NCI-H460 (cell line): Measurements from ENCODE around the gene PELO. TPM values are rescaled to one million over a fixed set of nuclear protein-coding genes. Genes with fewer than 3 reads are reported as not detected.
"Not testable (repeated sequence)": the region's sequence is repeated elsewhere in the genome, so short reads cannot be mapped to it uniquely, and the experiment has no call there.

ENCODE experiments used
- DNase-seq: peaks from one replicate; pipeline ENCODE4 v3.0.0-alpha.2; 2016; ENCODE audit warnings: low read depth; ENCODE audit errors: extremely low read depth
- polyA plus RNA-seq: library from polyadenylated mRNA; depleted of rRNA; stranded (reverse); fragments of >200 nt; gene quantifications from 2 replicates; pipeline ENCODE4 v1.2.3, GENCODE V29; 2014; cell fraction: nucleus; rRNA removed
- total RNA-seq: library from RNA; depleted of rRNA; stranded (reverse); fragments of >200 nt; shearing (Covaris generic); gene quantifications from 2 replicates; pipeline ENCODE4 v1.2.3, GENCODE V29; 2014; rRNA removed

PELO gene, protein sequence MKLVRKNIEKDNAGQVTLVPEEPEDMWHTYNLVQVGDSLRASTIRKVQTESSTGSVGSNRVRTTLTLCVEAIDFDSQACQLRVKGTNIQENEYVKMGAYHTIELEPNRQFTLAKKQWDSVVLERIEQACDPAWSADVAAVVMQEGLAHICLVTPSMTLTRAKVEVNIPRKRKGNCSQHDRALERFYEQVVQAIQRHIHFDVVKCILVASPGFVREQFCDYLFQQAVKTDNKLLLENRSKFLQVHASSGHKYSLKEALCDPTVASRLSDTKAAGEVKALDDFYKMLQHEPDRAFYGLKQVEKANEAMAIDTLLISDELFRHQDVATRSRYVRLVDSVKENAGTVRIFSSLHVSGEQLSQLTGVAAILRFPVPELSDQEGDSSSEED
- total RNA-seq: 26.2 and 27.9 TPM in 2 replicates
- 14.0 and 18.6 TPM in 2 replicates for polyA plus RNA-seq

DNA sequence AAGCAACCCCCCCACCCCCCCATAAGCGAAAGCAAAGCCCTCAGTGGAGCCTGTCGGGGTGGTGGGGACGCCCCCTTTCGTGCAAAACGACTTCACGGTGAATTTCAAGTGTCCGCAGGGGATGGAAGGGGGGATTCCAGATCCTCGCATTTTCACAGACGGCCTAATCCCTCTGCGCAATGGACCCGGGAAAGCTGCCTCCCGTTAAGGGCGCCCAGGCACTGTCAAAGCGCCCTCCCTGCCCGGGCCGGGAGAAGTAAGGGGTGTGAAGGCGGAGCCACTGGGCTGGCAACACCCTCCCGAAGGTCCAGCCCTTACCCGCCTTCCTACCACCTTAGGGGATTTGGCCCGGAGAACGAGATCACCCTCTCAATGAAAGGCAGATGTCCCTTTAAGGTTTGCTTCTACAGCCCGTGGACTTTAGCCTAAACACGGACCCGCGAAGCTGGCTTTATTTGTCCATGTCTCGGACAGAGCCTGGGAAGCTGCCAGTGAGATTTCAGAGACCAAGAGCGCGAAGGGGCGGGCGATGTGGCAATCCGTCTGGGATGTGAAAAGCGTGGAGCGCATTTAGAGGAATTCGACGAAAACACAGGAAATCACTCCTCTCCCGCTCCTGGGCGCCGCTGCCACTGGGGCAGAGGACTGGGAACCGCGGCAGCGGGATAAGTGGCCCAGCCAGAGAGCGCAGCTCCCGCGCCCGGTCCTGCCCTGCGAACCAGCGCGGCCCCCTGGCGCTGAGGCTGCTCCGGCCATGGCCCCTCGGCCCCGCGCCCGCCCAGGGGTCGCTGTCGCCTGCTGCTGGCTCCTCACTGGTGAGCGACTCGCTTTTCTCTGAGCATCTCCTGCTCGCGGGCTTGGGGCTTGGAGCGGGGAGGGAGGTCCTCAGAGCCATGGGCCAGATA lies at the start of gene PELO, which contains the start of gene ITGA1:
PELO (plus strand) TSS at position 317 of the 905 bp plus-strand sequence. CDS start 12,479 bp downstream, outside the sequence.
ITGA1 (plus strand) TSS at position 317 of the 905 bp plus-strand sequence; CDS start at position 755, 438 bp downstream.
- peak; percentile 44 for DNase-seq

DNA sequence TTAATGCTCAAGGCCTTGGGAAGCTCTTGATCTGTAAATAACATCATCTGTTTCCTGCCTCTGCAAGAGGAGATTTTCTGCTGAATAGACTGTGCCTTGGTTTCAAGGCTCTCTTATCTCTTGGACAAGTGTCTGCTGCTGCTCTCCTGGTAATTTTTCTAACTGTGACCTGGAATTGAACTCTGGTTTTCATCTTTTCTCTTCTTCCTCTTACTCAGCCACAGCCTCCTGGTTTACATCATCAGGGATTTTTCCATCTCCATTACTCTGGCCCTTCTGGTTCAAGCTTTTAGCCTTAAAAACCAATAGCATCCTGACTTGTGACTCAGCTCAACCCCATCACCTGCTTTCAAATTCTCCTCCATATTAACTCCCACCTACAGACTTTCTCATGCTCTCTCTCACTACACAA lies 49.6 kb upstream of the PELO start:
- DNase-seq: no peak

DNA sequence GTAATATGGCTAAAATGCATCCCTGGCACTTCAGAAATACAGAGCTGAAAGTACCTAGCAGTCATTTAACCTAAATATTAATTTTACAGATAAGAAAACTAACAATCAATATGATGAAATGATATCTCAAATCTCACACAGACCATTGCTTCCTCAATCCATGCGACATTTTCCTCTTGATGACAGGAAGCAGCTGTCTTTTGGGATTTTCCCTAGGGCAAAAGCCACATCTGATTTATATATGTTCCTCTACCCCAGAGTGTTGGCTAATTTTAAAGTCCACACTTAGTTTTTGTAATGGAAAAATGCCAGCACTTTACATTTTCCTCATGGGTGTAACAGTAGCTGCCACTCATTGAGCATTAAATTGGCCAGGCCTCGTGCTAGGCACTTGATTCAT lies 47.7 kb upstream of the PELO start:
- DNase-seq: no peak

DNA sequence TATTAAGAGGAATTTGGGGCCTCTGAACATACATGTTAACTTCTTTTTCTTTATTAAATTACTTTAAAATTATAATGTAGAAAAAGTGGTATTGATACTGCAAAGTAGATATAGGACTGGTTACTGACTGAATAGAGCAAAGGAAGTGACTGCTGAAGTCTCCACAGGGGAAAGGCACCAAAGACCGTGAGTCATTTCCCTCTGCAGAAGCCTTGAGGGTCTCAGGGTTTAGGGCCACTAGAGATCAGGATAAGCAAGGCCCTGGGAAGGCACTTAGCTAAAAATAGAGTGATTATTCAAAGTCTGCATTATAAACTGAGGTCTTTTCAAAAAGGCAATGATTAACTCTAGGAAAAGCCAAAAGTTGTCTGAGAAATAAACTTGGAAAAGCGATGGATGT lies 44.7 kb upstream of the PELO start:
- no peak for DNase-seq

DNA sequence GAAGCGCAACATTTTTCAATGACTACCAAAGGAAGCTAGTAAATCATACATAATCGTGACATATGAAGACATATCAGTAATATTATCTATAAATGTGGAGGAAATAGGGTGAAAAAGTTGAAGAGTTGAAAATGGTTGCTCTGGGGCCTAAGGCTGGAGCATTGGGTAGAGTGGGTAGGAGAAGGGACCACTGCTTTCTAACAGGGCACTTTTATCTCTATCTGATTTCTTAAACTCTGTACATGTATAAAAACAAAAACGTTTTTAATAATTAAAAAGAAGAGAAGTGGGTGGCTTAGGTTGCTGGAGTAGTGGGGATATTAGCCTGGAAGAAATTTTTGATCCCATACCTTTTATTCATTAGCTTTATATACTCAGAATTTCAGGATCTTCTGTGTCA lies 44.2 kb upstream of the PELO start:
- no peak for DNase-seq

DNA sequence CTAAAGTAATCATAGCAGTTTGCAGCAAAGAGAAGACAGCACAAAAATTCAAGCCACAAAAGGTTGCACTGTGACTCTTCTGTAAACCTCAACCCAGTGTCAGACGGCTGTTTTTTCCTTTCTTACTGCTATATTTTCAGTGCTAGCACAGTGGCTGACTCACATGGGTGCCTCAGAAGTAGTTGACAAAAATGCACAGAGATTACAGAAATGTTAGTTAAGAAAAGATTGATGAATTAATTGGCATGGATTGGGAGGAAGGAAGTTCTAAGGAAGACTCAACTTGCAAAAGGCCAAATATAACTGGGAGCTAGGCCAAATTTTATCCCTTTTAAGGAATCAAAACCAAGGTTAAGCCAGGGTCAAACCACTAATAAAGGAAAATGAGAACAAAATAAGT lies 43.7 kb upstream of the PELO start:
- no peak for DNase-seq

DNA sequence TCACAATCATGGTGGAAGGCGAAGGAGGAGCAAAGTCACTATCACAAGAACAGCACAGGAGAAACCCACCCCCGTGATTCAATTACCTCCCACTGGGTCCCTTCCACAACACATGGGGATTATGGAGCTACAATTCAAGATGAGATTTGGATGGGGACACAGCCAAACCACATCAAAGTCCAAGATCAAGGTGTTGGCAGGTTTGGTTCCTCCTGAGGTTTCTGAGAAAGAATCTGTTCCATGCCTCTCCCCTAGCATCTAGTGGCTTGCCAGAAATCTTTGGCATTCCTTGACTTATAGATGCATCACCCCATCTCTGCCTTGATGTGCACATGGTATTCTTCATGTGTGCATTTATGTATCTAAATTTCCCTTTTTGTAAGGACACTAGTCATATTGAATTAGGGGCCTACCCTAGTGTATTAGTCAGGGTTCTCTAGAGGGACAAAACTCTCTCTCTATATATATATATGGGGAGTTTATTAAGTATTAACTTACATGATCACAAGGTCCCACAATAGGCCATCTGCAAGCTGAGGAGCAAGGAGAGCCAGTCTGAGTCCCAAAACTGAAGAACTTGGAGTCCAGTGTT lies 42.8 kb upstream of the PELO start:
- not testable (repeated sequence) for DNase-seq

DNA sequence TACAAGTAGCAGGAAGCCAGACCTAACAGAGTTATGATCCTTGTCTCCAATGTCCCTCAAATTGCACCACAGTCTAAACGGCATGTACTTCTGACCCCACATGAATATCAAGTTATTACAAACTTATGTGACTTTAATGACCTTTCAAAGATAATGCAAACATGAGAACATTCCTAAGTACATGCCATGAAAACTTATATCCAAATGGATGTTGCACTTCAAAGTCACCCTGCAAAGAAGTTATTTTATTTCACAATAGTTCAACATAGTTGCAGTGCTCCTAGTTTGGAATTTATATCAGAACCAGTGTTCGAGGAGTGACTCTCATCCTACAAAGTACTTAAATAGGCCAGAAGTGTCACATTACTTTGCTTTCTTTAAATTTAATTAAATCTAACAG lies 41.2 kb upstream of the PELO start:
- DNase-seq: no peak

DNA sequence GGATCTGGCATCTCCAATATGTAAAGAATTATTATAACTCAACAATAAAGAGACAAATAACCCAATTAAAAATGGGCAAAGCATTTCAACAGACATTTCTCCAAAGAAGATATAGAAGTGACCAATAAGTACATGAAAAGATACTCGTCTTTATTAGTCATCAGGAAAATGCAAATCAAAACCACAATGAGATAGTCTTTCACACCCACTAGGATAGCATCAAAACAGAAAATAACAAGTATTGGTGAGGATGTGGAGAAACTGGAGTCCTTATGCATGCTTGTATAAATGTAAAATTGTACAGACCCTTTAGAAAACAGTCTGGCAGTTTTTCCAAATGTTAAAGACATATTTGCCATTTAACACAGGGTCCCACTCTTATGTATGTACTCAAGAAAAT lies 39.1 kb upstream of the PELO start:
- no peak for DNase-seq

DNA sequence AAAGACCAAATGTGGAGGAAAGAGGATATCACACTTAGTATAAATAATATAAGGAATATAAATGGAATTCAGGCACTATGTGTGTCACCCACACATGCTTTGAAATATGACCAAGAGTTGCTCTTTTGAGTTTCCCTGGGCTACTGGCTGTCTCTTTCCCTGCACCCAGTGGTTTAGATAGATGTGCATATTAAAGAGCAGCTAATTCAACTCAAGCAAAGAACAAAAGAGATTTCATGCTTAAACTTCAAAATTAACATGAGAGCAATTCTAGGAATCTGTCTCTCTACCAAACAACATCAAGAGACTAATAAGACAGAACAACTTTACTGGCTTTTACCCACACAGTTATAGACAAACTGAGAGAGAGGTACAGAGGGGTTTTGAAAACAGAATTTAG lies 38.0 kb upstream of the PELO start:
- no peak for DNase-seq

DNA sequence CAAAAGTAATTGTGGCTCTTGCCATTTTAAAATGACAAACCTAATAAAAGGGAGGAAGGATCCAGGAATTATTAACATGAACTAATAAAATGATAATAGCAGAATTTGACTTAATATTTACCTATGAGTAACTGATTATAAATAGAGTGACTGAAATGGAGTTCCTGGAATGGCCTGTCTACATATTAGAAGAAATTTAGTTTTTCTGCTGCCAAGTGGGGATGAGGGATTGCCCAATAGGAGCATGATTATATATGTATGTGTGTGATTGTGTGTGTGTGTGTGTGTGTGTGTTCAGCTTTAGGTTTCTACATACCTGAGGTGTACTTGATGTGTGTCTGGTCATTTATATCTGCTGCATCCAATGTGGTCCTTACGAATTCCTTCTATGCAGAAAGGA lies 36.6 kb upstream of the PELO start:
- no peak for DNase-seq

DNA sequence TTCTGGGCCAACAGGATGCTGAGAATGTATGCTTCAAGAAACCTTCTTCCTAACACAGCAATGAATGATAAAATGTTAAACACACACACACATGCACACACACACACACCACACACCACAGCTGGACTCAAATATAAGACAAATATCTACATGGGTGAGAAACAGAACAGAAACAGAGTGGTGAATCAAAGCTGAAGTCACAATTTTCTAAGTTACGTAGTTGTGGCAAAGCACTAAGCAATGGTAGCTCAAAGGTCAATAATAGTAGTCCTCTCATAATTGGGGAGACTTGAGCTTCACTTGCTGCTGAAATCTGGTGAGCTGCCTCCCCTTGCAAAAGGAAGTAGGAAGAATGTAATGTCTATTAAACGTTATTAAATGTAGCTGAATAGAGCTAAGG lies 33.7 kb upstream of the PELO start:
- DNase-seq: no peak

DNA sequence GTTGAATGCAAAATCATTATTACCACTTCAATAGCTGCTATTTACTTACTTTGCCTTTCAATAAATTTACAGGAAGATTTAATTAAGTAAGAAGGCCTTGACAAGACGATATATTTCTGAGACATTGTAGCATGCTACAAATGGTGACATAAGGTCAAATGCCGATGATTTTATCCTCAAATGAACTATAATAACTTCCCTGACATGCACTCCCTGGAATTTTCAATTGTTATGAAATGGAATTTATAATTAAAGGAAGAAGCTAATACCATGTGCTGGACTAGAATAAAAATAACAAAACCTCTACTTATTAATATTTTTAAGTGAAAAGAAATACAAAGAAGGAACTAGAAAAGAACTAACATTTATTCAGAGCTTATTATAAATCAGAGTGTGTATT lies 30.2 kb upstream of the PELO start:
- no peak for DNase-seq

DNA sequence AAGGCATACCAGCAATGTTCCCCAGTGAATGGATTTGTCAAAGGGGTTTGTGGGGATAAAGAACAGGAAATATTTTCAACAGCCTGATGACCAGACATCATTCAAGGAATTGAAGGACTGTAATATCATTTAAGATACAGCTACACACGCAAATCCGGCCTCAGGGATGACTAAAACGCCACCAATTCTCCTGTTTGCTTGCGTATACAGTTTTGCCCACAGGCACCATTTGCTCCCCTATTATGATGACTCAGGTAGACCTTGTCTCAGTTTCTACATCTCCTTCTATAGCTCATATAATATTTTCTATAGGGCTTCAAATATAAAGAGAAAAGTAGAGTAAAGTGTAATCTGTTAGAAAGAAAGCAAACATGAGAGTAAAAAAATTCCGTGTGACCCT lies 29.7 kb upstream of the PELO start:
- DNase-seq: no peak

DNA sequence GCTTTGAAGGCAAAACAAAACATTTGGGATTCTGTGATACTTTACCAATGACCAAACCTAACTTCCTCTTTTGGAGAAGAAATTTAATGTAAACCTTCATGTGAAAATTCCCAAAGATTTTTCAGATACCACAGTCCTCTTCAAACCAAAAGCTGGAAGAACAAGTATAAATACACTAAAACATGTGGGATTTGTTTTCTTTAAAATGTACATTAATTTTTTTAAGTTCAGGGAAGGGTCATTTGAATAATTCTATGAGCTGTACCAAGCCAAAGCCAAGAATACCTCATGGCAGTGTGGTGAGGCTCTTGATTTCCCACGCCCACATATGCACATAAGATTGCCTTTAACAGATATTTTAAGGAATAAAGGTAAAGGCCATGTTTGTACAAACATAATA lies 28.4 kb upstream of the PELO start:
- no peak for DNase-seq

DNA sequence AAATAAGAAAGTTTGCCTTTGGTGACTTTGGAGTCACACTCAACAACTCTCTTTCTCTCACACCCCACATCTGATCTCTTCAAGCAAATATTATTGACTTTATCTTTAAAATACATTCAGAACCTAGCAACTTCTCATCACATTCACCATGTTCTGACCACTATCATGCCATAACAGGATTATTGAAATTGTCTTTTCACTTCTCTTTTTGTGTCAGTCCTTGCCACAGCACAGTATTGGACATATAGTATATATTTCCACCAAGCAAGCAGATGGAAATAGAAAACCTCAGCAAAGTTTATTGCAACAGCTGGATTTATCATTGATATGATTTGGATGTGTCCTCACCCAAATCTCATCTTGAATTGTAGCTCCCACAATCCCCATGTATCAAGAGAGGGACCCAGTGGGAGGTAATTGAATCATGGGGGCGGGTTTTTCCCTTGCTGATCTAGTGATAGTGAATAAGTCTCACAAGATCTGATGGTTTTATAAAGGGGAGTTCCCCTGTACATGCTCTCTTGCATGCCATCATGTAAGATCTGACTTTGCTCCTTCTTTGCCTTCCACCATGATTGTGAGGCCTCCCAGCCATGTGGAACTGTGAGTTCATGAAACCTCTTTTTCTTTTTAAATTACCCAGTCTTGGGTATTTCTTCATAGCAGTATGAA lies 26.9 kb upstream of the PELO start:
- DNase-seq: no peak

DNA sequence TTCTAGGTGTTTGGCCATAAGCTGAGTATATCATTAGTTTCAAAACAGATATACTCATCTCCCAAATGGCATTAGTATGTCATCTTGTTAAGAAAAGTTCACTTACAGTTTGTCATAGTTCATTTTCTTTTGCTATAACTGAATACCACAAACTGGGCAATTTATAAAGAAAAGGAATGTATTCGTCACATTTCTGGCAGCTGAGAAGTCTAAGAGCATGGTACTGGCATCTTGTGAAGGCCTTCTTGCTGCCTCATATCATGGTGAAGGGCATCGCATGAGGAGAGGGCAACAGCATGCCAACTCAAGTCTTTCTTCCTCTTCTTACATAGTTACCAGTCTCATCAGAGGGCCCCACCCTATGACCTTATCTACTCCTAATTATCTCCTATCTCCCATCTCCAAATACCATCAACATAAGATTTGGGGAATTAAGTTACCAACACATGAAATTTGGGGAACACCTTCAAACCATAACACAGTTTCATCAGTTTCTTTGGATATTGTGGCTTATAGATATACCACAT lies 20.4 kb upstream of the PELO start:
- no peak for DNase-seq

DNA sequence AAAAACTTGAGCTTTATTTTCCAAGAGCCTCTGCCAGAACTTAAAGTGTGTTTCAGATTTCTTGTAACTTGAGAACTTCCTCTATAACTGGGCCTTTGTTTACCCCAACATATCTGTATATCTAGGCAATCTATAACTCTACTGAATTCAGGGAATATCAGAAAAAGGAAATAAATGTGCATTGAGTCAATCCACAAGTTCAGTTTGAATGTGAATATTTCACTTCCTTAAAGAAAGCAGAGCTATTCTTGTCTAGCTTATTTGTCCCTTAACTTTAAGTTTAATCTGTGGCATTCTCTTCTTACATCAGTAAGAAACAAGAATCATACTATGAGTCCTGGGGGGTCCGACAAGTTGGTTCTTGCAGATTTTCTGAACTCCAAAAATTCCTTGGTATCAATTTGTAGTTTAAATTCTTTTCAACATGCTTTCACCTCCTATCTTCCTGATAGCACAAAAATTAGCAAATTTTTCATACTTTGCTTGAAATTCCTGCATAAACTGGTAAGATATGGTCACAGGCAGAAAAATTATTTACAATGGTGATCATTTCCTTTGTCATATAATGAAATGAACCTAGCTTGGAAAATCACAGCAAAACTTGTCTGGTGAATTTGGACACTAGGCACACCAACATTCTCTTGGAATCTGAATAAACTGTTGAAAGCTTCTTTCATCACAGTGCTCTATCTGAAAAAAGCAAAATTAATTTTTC lies 19.8 kb upstream of the PELO start:
- no peak for DNase-seq

DNA sequence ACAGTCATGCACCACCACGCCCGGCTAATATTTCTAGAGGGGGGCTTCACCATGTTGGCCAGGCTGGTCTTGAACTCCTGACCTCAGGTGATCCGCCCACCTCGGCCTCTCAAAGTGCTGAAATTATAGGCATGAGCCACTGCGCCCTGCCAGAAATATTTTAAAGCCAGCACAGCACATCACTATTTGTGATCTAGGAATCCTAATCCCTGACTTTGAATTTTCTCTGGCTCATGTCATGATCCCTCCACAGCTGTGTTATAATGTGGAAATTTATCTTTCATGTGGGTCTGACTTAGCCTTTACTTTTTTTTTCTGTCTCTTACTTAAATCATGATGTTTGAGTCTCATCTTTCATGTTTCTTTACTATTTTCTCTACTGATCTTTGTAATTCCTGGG lies 18.7 kb upstream of the PELO start:
- no peak for DNase-seq
